PFSK-1 (cell line): Measurements from ENCODE around the gene PRMT3.

ENCODE experiments used
- POLR2AphosphoS5 ChIP-seq: IDR thresholded peaks from 2 replicates; pipeline ENCODE4 v1.6.1; 2012; ENCODE audit warnings: low read depth, mild to moderate bottlenecking, control low read depth, low read length, moderate library complexity
- SIN3A ChIP-seq: IDR thresholded peaks from 2 replicates; pipeline ENCODE4 v1.6.1; 2012; ENCODE audit warnings: mild to moderate bottlenecking, low read length, moderate library complexity, borderline replicate concordance; ENCODE audit not compliant: insufficient read depth
- TAF1 ChIP-seq: IDR thresholded peaks from 2 replicates; pipeline ENCODE4 v1.6.1; 2012; ENCODE audit warnings: low read length, control low read depth, borderline replicate concordance; ENCODE audit not compliant: insufficient read depth

GRCh38 chr11:20512869-20513268 is 125.4 kb downstream of the PRMT3 start:
- no peak for TF ChIP-seq POLR2AphosphoS5
- TF ChIP-seq TAF1, result no peak
- no peak for TF ChIP-seq SIN3A
